ENCODE measurements around the gene TRIM7. TPM values are rescaled to one million over a fixed set of nuclear protein-coding genes. Genes with fewer than 3 reads are reported as not detected.

The TRIM7 gene
- total and polyA plus RNA-seq, 9 of the 15 experiments (the other 6 are each of a cell fraction or from before 2014, with no cell fraction given): 2.6 to 14.9 (median 8.9) TPM

DNA sequence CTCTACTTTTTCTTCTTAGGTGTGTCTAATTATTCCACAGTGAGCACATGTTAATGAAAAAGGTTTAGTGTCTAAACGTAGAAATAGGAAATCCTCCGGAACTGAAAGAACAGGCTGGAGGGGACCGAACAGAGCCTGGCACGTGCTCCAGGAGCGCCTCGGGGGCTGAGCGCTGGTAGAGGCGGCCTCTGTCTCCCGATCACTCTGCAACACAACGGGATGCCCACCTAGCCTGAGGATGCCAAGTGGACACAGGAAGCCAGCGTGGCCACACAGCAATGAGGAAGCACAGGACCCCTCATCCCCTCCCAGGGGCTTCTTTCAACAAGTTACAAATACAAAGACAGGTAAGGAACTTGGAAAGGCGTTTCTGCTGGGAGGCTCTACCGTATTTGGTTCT is 19.4 kb downstream of the TRIM7 start:
- BruUV-seq (replicated peaks): no TSS peak
- H3K9me1 ChIP-seq (ENCODE audit: control insufficient read depth, insufficient read depth, low read length): no peaks in the 10 kb centered on the region
- peak overlapping the region; percentile 86 for H2AFZ ChIP-seq (ENCODE audit: low read depth, low read length)
- H3K27me3 ChIP-seq (ENCODE audit: control insufficient read depth in 2 of 2, insufficient read depth in 2 of 2, low read length in 2 of 2): no peaks in the 10 kb centered on the region
- H3K4me1 ChIP-seq (replicated peaks in 1 of 2; ENCODE audit: control insufficient read depth in 2 of 2, insufficient read depth in 2 of 2, low read length in 2 of 2): peaks cover 15 to 48% of the 10 kb centered on the region in 2 experiments
- WGBS (ENCODE audit: insufficient coverage, low coverage, missing lambda C conversion rate): 94% methylated on average over 13 of the region's 13 CpGs
- H3K9me3 ChIP-seq (replicated peaks; ENCODE audit: control insufficient read depth, insufficient read depth, low read depth, low read length): no peaks in the 10 kb centered on the region
- TF ChIP-seq ILK (tag; IDR thresholded peaks at IDR 0.05; ENCODE audit: borderline replicate concordance, low read depth): no peak
- no peak for TF ChIP-seq SREBF1 (IDR thresholded peaks at IDR 0.05; ENCODE audit: borderline replicate concordance, low read depth, low read length)
- no peak for TF ChIP-seq TAF9B (IDR thresholded peaks at IDR 0.05; ENCODE audit: partially characterized antibody)
- no peak for TF ChIP-seq KDM2B (CRISPR knock-in tag; IDR thresholded peaks at IDR 0.05)
- TF ChIP-seq, protein P1, sequence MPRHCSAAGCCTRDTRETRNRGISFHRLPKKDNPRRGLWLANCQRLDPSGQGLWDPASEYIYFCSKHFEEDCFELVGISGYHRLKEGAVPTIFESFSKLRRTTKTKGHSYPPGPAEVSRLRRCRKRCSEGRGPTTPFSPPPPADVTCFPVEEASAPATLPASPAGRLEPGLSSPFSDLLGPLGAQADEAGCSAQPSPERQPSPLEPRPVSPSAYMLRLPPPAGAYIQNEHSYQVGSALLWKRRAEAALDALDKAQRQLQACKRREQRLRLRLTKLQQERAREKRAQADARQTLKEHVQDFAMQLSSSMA (CRISPR knock-in tag; IDR thresholded peaks at IDR 0.05): no peak
- no peak for DNase-seq (ENCODE audit: extremely low read depth in 1 of 4, low spot score in 3 of 4)
- ATAC-seq: no peak
- no peaks in the 10 kb centered on the region for H3K36me3 ChIP-seq (ENCODE audit: control insufficient read depth, insufficient read depth, low read length)
- POLR2A ChIA-PET: interaction anchor here (0.6 to 2.2 kb wide), 10 partner anchors 12 to 354 kb away, joined by 3 to 25 read pairs (median 6); partner anchors contain the start of gene TRIM41
- peak overlapping the region in 1 of 2 experiments; percentile 73; a peak in 1 of 4 replicates for H3K9ac ChIP-seq (ENCODE audit: insufficient read depth in 1 of 2, low read depth in 2 of 2, low read length in 2 of 2)
- H4K20me1 ChIP-seq (replicated peaks; ENCODE audit: control insufficient read depth, insufficient read depth, low read length): 0 out of 2 replicates have a peak, but pooled peaks cover 3% of the 10 kb centered on the region
- no peak for FAIRE-seq
- H3K27ac ChIP-seq (ENCODE audit: extremely low read depth, low read depth, low read length): peak overlapping the region; percentile 85; the same call in 1 of the 3 replicates
- intact Hi-C loops (cut with micrococcal nuclease) (loop anchor here (2.0 to 5.0 kb wide), 2 partner anchors 27 to 77 kb away; partner anchors contain the start of gene TRIM52), in situ Hi-C loops (cut with MboI) (no loop called here)
- CTCF ChIA-PET (ENCODE audit: low intra/inter-chr PET ratio): no interaction called here
- H3K4me3 ChIP-seq: no peak overlapping the region
- no peaks in the 10 kb centered on the region for H3K79me2 ChIP-seq (ENCODE audit: control insufficient read depth, insufficient read depth, low read length)
- no peak overlapping the region for H3K4me2 ChIP-seq (ENCODE audit: insufficient read depth, low read length)
